H9 (cell line): ENCODE results near the gene TTC28. TPM values are rescaled to one million over a fixed set of nuclear protein-coding genes. Genes with fewer than 3 reads are reported as not detected.

Experiments used
- DNase-seq: peaks from one replicate; pipeline ENCODE4 v3.0.0-alpha.2; 2017
- H2AFZ ChIP-seq: one replicate; pipeline ENCODE4 v1.6.1; 2013; ENCODE audit warnings: mild to moderate bottlenecking, low read length, control low read depth, moderate library complexity
- H2AK5ac ChIP-seq: 2 replicates; pipeline ENCODE4 v1.6.1; 2013; ENCODE audit warnings: low read length, control low read depth, mixed read lengths; ENCODE audit not compliant: insufficient read length
- H2BK120ac ChIP-seq: one replicate; pipeline ENCODE4 v1.6.1; 2013; ENCODE audit warnings: low read depth, mild to moderate bottlenecking, low read length, control low read depth, inconsistent platforms; ENCODE audit not compliant: poor library complexity, severe bottlenecking
- H2BK12ac ChIP-seq: 2 replicates; pipeline ENCODE4 v1.6.1; 2013; ENCODE audit warnings: low read length, control low read depth, mixed read lengths, low read depth; ENCODE audit not compliant: insufficient read length
- H2BK15ac ChIP-seq: 2 replicates; pipeline ENCODE4 v1.6.1; 2013; ENCODE audit warnings: low read depth, low read length, control low read depth
- H2BK20ac ChIP-seq: one replicate; pipeline ENCODE4 v1.6.1; 2013; ENCODE audit warnings: low read depth, mild to moderate bottlenecking, low read length, control low read depth, inconsistent platforms; ENCODE audit not compliant: poor library complexity, severe bottlenecking
- H2BK5ac ChIP-seq: 2 replicates; pipeline ENCODE4 v1.6.1; 2013; ENCODE audit warnings: low read length, control low read depth, mixed read lengths; ENCODE audit not compliant: insufficient read length
- H3K14ac ChIP-seq: 2 replicates; pipeline ENCODE4 v1.6.1; 2013; ENCODE audit warnings: low read length, control low read depth; ENCODE audit not compliant: insufficient read depth
- H3K18ac ChIP-seq: 2 replicates; pipeline ENCODE4 v1.6.1; 2013; ENCODE audit warnings: low read depth, mild to moderate bottlenecking, mixed read lengths, low read length, control low read depth; ENCODE audit not compliant: insufficient read length
- H3K23ac ChIP-seq: 2 replicates; pipeline ENCODE4 v1.6.1; 2013; ENCODE audit warnings: low read length, control low read depth, mixed read lengths, low read depth; ENCODE audit not compliant: insufficient read length
- H3K23me2 ChIP-seq: 2 replicates; pipeline ENCODE4 v1.6.1; 2013; ENCODE audit warnings: low read depth, mild to moderate bottlenecking, mixed read lengths, low read length, control low read depth; ENCODE audit not compliant: insufficient read length, poor library complexity, severe bottlenecking
- H3K27ac ChIP-seq: 2 replicates; pipeline ENCODE4 v1.5.1; 2013; ENCODE audit warnings: low read length, control low read depth, mixed read lengths, low read depth; ENCODE audit not compliant: insufficient read length
- H3K27me3 ChIP-seq: 2 replicates; pipeline ENCODE4 v1.6.1; 2013; ENCODE audit warnings: low read length, control low read depth, inconsistent platforms; ENCODE audit not compliant: insufficient read depth
- H3K4ac ChIP-seq: 2 replicates; pipeline ENCODE4 v1.6.1; 2013; ENCODE audit warnings: low read depth, mild to moderate bottlenecking, control low read depth, inconsistent platforms, low read length, moderate library complexity
- H3K4me1 ChIP-seq: 2 replicates; pipeline ENCODE4 v1.6.1; 2013; ENCODE audit warnings: low read length, control low read depth, inconsistent platforms; ENCODE audit not compliant: insufficient read depth
- H3K4me2 ChIP-seq: 2 replicates; pipeline ENCODE4 v1.6.1; 2013; ENCODE audit warnings: low read length, control low read depth, mixed read lengths; ENCODE audit not compliant: insufficient read length, insufficient read depth
- H3K56ac ChIP-seq: 2 replicates; pipeline ENCODE4 v1.6.1; 2013; ENCODE audit warnings: low read depth, mild to moderate bottlenecking, mixed read lengths, low read length, control low read depth; ENCODE audit not compliant: insufficient read length
- H3K79me1 ChIP-seq: 2 replicates; pipeline ENCODE4 v1.6.1; 2013; ENCODE audit warnings: low read depth, mild to moderate bottlenecking, moderate library complexity, low read length, control low read depth, inconsistent platforms; ENCODE audit not compliant: insufficient read depth, poor library complexity, severe bottlenecking
- H3K79me2 ChIP-seq: 2 replicates; pipeline ENCODE4 v1.6.1; 2013; ENCODE audit warnings: low read length, control low read depth, inconsistent platforms; ENCODE audit not compliant: insufficient read depth
- H3K9ac ChIP-seq: 2 replicates; pipeline ENCODE4 v1.6.1; 2013; ENCODE audit warnings: low read length, control low read depth, mixed read lengths; ENCODE audit not compliant: insufficient read length; ENCODE audit errors: extremely low read depth
- H3K9me3 ChIP-seq: one replicate; pipeline ENCODE4 v1.6.1; 2013; ENCODE audit warnings: low read depth, low read length, inconsistent platforms; ENCODE audit not compliant: control insufficient read depth
- H3T11ph ChIP-seq: one replicate; pipeline ENCODE4 v1.6.1; 2013; ENCODE audit warnings: mild to moderate bottlenecking, low read length, control low read depth, inconsistent platforms
- H4K20me1 ChIP-seq: one replicate; pipeline ENCODE4 v1.6.1; 2013; ENCODE audit not compliant: control insufficient read depth, insufficient read length, insufficient read depth
- H4K5ac ChIP-seq: 2 replicates; pipeline ENCODE4 v1.6.1; 2013; ENCODE audit warnings: low read depth, mild to moderate bottlenecking, mixed read lengths, low read length, control low read depth; ENCODE audit not compliant: insufficient read length
- H4K8ac ChIP-seq: replicated peaks from 2 replicates; pipeline ENCODE4 v1.6.1; 2013; ENCODE audit warnings: low read length, control low read depth, mixed read lengths, low read depth; ENCODE audit not compliant: insufficient read length
- H4K91ac ChIP-seq: 2 replicates; pipeline ENCODE4 v1.6.1; 2013; ENCODE audit warnings: low read depth, mild to moderate bottlenecking, moderate library complexity, mixed read lengths, low read length, control low read depth; ENCODE audit not compliant: insufficient read length
- H3K27ac Mint-ChIP-seq, 3 experiments: 2 replicates in 2 of 3; 3 replicates in 1 of 3; pipeline ENCODE4 v1.8.0; 2020 to 2021; ENCODE audit warnings: mixed read lengths in 3 of 3, mild to moderate bottlenecking in 1 of 3, moderate library complexity in 1 of 3
- H3K27me3 Mint-ChIP-seq: 2 replicates; pipeline ENCODE4 v1.8.0; 2021; ENCODE audit warnings: low read depth, mild to moderate bottlenecking, moderate library complexity, mixed read lengths
- H3K36me3 Mint-ChIP-seq, 3 experiments: 2 replicates in 2 of 3; 3 replicates in 1 of 3; pipeline ENCODE4 v1.8.0; 2020 to 2021; ENCODE audit warnings: low read depth in 3 of 3, mixed read lengths in 3 of 3; ENCODE audit not compliant: insufficient read depth in 1 of 3
- H3K4me1 Mint-ChIP-seq, 2 experiments: 2 replicates each; pipeline ENCODE4 v1.8.0; 2020; ENCODE audit warnings: mixed read lengths in 2 of 2
- H3K4me3 Mint-ChIP-seq, 2 experiments: 2 replicates in 1 of 2; 3 replicates in 1 of 2; pipeline ENCODE4 v1.8.0; 2020 to 2021; ENCODE audit warnings: mild to moderate bottlenecking in 2 of 2, mixed read lengths in 2 of 2, moderate library complexity in 1 of 2
- H3K9me3 Mint-ChIP-seq, 2 experiments: 2 replicates in 1 of 2; 3 replicates in 1 of 2; pipeline ENCODE4 v1.8.0; 2020; ENCODE audit warnings: mild to moderate bottlenecking in 2 of 2, mixed read lengths in 2 of 2, moderate library complexity in 1 of 2
- CTCF ChIP-seq: fragments of 200-600 bp; sonication (generic); conservative IDR thresholded peaks from 3 replicates; pipeline ENCODE4 v1.8.0; 2021; ENCODE audit warnings: antibody characterized with exemption, mild to moderate bottlenecking
- WGBS: extraction: QIAGEN DNeasy Blood & Tissue Kit; methylation state at CpG from one replicate; pipeline ENCODE4 v1.1.7; 2013; ENCODE audit warnings: missing lambda C conversion rate, low lambda C conversion rate, mixed read lengths; ENCODE audit not compliant: insufficient read length; ENCODE audit errors: extremely low coverage; 5-methylcytosine and 5-hydroxymethylcytosine counted together
- total RNA-seq: library from RNA; stranded (reverse); gene quantifications from 2 replicates; pipeline ENCODE4 v1.2.1, GENCODE V29; 2021

Gene TTC28
- total RNA-seq, 1 experiment from 2014 or later, result 13.6 TPM

- H2AFZ ChIP-seq, result no peak overlapping the region
- H3K4me2 ChIP-seq, result no peak overlapping the region
Observed at GRCh38 chr22:28357193-28357592, 322.4 kb downstream of the TTC28 start.

More at GRCh38 chr22:28357193-28357592, 322.4 kb downstream of the TTC28 start:
- Mint-ChIP-seq H3K4me1 (peaks cover 9 to 13% of the 10 kb centered on the region in 2 experiments), H3K4me3 (no peak overlapping the region), H3K36me3 (peaks cover 5 to 6% (median 5%) of the 10 kb centered on the region in 3 experiments), H3K27me3 (no peaks in the 10 kb centered on the region), H3K9me3 (peaks cover 6 to 7% of the 10 kb centered on the region in 2 experiments), H3K27ac (no peak overlapping the region)
- Histone ChIP-seq H3K79me2 (no peaks in the 10 kb centered on the region), H2BK12ac (no peak overlapping the region), H3K56ac (no peak overlapping the region), H4K5ac (no peak overlapping the region), H3K4me1 (no peaks in the 10 kb centered on the region; the same call in 1 of the 2 replicates), H2BK20ac (no peak overlapping the region), H3K4ac (no peak overlapping the region), H3K18ac (no peak overlapping the region), H3K79me1 (no peaks in the 10 kb centered on the region), H4K91ac (no peak overlapping the region), H2AK5ac (no peak overlapping the region), H2BK15ac (no peak overlapping the region), H3K27me3 (no peaks in the 10 kb centered on the region), H4K8ac (no peak overlapping the region), H2BK5ac (no peak overlapping the region), H4K20me1 (no peaks in the 10 kb centered on the region), H3K27ac (no peak overlapping the region), H3K23ac (no peak overlapping the region), H3K9me3 (no peaks in the 10 kb centered on the region), H3T11ph (no peak overlapping the region), H3K9ac (no peak overlapping the region), H3K23me2 (no peaks in the 10 kb centered on the region), H3K14ac (no peak overlapping the region), H2BK120ac (no peak overlapping the region)
- WGBS, result no CpG with 5 or more reads among the region's 1 CpG
- no peak for TF ChIP-seq CTCF
- no peak for DNase-seq
